ENCODE results near the gene GNE. TPM values are rescaled to one million over a fixed set of nuclear protein-coding genes. Genes with fewer than 3 reads are reported as not detected.

Gene GNE
- total and polyA plus RNA-seq, 2 of the 13 experiments (the other 11 are each of a cell fraction or from before 2014, with no cell fraction given), result 16.1 to 24.1 TPM

DNA sequence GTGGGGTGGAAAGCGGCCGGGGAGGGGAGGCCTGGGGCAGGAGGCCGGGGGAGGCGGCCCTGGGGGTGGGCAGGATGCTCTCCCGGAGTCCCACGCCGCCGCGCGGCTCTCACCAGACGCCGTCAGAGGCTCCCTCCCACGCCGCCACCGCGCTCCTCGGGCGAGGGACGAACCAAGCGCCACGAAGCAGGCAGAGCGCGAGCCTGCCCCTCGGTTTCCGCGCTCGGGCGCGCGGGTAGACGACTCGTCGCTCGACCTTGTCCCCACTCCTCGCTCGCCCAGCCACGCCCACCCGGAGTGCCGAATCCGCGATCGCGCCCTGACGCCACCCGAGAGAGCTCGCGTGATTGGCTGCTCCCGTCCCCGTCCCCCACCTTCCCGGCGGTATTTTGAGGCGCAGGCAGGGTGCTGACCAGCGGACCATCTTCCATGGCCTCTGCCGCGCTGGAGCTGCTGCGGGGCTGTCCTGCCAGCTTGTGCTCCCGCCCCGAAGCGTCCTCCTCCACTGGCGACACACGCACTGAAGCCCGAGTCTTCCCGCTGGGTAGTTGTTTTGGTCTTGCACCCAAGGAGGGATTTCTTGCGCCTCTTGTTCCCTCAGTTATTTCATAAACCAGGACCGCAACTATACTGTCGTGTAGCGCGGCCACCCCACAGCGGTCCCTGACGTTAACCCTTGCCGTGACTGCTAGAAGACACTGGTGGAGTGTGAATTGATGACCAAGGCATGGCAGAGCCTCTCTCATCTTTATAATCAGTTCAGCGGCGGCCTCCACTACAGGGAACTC is at the start of gene GNE (continued):
- TF ChIP-seq AGO2 (optimal IDR thresholded peaks at IDR 0.05; ENCODE audit: low read depth, low read length) (peak; percentile 51), ZXDC (CRISPR knock-in tag; IDR thresholded peaks at IDR 0.05) (no peak), ZBTB34 (CRISPR knock-in tag; IDR thresholded peaks at IDR 0.05) (no peak), MED13 (CRISPR knock-in tag; IDR thresholded peaks at IDR 0.05) (no peak), MIXL1 (CRISPR knock-in tag; IDR thresholded peaks at IDR 0.05) (0 out of 2 replicates have a peak, but pooled peaks have one; percentile 45), ZBTB1 (CRISPR knock-in tag; IDR thresholded peaks at IDR 0.05; ENCODE audit: borderline replicate concordance) (no peak), ZNF766 (CRISPR knock-in tag; IDR thresholded peaks at IDR 0.05; ENCODE audit: borderline replicate concordance) (no peak), ZNF256 (CRISPR knock-in tag; conservative IDR thresholded peaks at IDR 0.05) (peak; percentile 94; the same call in 1 of the 2 replicates), ZSCAN30 (CRISPR knock-in tag; IDR thresholded peaks at IDR 0.05) (peak; percentile 89; the same call in 1 of the 2 replicates), KLF12 (CRISPR knock-in tag; IDR thresholded peaks at IDR 0.05; ENCODE audit: borderline replicate concordance) (peak; percentile 44; the same call in 1 of the 2 replicates), KLF9 (CRISPR knock-in tag; IDR thresholded peaks at IDR 0.05; ENCODE audit: low read depth) (peak; percentile 84; the same call in 1 of the 2 replicates), NCOR1 (IDR thresholded peaks at IDR 0.05; ENCODE audit: borderline replicate concordance, low read length) (no peak), KLF15 (CRISPR knock-in tag; IDR thresholded peaks at IDR 0.05; ENCODE audit: borderline replicate concordance) (peak; percentile 91; the same call in 1 of the 2 replicates), ZNF644 (CRISPR knock-in tag; IDR thresholded peaks at IDR 0.05; ENCODE audit: low read depth) (no peak), ZNF776 (CRISPR knock-in tag; IDR thresholded peaks at IDR 0.05) (peak; percentile 80), SMARCC2 (IDR thresholded peaks at IDR 0.05) (no peak), ZNF318 (CRISPR knock-in tag; IDR thresholded peaks at IDR 0.05) (no peak; the same call in 1 of the 2 replicates)
